Stimulated activated CD4-positive, alpha-beta T cell treated with anti-CD3 and anti-CD28 coated beads, Interleukin-2, amount 100 ng/mL, for 48 hours (primary cell): Measurements from ENCODE around the gene CECR2.

Source experiments
- DNase-seq, 2 donors: peaks; one replicate each; pipeline ENCODE4 v3.0.0-alpha.2; 2020

CECR2 gene

DNA sequence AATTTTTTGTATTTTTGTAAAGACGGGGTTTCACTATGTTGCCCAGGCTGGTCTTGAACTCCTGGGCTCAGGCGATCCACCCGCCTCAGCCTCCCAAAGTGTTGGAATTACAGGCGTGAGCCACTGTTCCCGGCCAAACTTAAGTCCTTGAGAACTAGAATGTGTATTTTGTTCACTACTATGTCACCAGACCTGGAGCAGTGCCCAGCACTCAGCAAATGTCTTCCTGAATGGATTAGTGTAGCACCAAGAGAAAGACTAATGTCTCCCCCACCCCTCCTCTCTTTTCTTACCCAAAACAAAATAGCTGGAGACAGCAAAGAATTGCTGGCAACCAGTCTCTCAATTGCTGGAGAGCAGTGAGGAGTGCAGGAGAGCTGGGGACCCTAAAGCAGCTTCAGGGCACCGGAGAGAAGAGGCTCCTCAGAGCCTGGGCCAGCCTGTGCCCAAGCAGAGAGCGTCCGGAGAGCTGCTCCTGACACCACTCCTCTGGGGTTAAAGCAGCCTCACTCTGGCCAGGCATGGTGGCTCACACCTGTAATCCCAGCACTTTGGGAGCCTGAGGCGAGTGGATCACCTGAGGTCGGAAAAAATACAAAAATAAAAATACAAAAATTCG lies 209.0 kb downstream of the CECR2 start:
- no peak for DNase-seq

GRCh38 chr22:17579535-17579981 lies 210.3 kb downstream of the CECR2 start:
- no peak for DNase-seq

- DNase-seq, result no peak
Measured at GRCh38 chr22:17580441-17581031, 211.3 kb downstream of the CECR2 start.

DNA sequence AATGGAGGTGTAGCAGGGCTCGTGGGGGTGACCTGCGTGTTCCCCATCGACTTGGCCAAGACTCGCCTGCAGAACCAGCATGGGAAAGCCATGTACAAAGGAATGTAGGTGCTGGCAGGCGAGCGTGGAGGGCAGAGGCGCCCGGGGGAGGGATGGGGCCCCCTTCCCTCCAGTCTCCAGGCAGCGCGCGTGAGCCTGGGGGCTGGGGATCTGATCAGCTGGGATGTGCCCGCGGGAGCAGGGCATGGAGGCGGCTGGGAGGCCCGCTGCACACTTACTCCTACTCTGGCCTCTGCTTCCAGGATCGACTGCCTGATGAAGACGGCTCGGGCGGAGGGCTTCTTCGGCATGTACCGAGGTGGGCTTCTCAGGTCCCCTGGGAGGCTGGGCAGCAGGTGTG lies 211.8 kb downstream of the CECR2 start:
- DNase-seq, result no peak

DNA sequence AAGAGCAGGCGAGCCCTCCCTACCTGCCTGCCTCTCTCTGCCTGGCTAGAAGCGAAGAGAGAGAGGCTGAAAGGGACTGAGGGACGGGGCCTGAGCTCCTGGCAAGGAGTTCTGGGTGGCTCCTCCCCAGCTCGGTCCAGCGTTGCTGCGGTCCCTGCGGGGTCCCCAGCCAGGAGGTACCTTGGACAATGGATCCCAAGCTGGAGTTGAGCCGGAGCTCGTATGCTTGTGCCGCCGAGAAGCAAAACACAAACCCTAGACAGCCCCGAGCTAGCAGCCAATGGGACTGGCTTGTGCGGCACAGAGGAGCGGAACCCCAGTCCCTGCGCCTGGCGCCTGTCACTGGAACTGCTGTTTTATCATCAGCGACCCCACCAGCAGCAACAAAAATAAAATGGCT lies 212.4 kb downstream of the CECR2 start:
- no peak for DNase-seq

- DNase-seq, result no peak
Measured at GRCh38 chr22:17583151-17583550, 213.9 kb downstream of the CECR2 start.

GRCh38 chr22:17586831-17587440 lies 217.7 kb downstream of the CECR2 start:
- DNase-seq, result no peak

DNA sequence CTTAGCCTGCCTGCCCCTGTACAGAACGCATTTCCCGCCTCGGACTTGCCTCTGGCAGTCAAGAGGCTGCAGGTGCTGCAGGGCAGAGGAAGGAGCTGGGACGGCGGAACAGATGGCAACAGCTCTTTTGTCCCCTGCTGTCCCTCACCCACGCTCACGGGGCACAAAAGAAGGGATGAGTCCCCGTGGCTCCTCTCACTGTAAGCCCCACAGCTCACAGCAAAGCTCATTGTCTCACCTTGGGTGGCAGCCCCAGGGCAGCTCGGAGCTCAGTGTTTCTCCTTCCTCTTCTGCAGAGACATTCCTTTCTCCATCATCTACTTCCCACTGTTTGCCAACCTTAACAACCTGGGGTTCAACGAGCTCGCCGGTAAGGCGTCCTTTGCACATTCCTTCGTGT lies 218.4 kb downstream of the CECR2 start:
- no peak for DNase-seq

DNA sequence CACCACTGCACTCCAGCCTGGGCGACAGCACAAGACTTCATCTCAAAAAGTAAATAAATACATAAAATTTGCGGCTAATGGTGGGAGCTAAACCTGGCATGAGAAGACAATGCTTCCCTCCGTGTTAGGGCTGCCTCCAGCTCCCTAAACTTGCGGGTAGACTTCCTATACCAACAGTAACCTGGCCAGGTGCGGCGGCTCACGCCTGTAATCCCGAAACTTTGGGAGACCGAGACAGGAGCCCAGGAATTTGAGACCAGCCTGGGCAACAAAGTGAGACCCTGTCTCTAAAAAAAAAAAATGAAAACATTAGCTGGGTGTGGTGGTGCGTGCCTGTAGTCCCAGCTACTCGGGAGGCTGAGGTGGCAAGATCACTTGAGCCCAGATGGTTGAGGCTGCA lies 219.3 kb downstream of the CECR2 start:
- no peak for DNase-seq

DNA sequence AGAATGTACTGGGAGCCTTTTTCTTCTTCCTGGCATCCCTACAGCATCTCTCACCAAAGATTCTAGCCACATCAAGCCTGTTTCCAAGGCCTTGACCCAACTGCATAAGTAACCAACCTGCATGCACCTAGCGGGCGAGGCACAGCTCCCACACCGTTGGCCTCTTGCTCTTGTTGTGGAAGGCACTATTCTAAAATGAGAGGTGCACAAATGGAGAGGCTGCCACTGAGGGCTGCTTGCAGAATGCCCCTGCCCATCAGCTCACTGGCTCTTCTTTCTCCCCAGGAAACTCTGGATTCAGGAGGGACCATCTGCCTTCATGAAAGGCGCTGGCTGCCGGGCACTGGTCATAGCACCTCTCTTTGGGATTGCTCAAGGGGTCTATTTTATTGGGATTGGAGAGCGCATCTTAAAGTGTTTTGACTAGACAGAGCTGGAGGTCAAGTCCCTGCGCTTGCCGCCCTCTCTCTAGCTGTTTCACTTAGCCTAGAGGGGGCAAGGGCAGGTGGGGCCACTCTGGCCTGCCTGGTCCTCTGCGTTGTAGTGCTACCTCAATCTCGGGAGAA lies 220.6 kb downstream of the CECR2 start:
- DNase-seq, result no peak

GRCh38 chr22:17590586-17590985 lies 221.3 kb downstream of the CECR2 start:
- DNase-seq, result no peak

DNA sequence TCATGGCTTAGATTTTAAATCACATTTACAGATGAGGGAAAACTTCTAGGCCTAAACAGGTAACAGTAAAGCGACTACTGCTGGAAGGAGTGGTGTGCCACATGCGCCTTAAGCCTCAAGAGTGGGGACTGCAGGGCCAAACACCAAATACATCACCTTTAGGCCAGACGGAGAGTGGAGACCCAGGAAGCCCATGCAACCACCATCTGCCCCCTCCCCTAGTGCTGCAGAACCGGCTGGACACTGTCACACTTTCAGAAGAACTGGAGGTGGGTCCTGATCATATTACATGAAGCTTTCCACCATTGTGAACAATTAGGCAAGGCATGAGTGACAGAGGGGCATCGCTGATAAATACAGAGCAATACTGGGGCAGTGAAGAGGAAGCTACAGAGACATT lies 222.9 kb downstream of the CECR2 start:
- DNase-seq, result no peak

- DNase-seq, result no peak
Measured at GRCh38 chr22:17596226-17596625, 227.0 kb downstream of the CECR2 start.

DNA sequence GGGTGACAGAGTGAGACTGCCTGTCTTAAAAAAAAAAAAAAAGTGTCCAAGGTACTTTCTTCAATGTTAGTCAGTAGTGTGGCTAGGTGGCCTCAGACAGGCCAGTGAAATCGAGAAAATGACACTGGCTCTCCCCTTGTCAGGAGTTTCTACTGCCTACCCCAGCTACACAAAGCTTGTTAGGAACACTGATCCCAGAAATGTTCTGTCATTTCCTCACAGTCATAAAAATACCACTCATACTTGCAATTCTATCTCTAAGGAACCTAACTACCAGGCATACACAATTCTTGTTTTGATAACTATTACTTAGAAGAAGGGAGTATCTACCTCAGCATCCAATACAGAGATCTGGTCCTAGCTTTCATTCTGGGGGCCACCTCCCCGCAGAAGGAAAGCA lies 228.0 kb downstream of the CECR2 start:
- no peak for DNase-seq

DNA sequence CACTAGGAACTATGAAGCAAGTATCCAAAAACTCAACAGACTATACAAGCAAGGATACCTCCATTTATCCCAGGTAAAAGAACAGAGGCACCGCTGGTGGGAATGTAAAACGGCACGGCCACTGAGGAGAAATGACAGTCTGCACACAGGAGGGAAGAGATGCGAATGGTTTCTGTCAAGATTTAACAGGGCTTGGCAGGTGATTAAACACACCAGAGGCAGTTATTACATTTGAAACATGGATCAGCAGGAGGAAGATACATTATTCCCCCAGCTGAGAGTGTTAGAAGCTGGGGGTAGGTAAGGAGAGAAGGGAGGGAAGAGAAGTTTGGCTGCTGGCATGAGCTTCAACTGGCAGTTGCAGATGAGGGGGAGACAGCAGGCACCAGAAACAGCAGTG lies 229.1 kb downstream of the CECR2 start:
- DNase-seq, result no peak

DNA sequence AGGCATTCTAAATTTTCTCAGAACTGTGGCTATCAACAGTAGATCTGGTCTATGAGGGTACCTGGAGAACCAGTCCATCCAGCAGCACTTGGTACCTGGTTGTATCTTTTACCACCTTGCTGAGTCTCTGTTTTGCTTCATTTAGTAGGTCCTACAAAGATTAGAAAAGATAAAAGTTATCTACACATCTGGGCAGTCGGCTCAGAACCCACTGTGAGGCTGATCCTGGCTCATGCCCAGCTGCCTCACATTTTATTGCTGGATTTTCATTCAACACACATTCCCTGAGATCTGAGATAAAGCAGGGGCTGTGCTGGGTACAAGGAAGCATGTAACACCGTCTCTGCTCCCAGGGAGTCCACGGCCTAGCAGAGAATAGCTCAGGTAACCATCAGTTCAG lies 231.8 kb downstream of the CECR2 start:
- DNase-seq, result no peak

DNA sequence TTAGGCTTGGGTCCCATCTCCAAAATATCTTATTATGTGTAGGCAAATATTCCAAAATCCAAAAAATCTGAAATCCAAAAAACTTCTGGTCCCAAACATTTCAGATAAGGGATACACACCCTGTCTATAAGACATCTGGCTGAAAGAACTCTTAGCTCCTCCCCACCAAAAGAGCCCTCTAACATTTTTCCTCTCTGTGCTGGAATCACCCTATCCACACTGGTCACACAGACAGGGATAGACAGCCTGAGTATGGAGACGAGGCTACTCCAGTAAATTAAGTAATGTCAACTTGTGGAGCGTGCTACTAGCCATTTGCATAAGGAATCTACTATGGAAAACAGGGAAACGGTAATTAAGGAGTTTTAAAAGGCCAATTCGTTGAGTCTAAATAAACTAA lies 234.4 kb downstream of the CECR2 start:
- DNase-seq, result no peak

GRCh38 chr22:17606496-17606895 lies 237.2 kb downstream of the CECR2 start:
- no peak for DNase-seq
